ENCODE measurements around the gene SCAF4.

GRCh38 chr21:31733551-31734149 lies 1.7 kb upstream of the SCAF4 start:
- TF ChIP-seq FOXM1 (IDR thresholded peaks at IDR 0.05; ENCODE audit: borderline replicate concordance, low read depth), result no peak
- TF ChIP-seq TAF1 (IDR thresholded peaks at IDR 0.05; ENCODE audit: low read depth), result no peak
- no peak for TF ChIP-seq USF1 (IDR thresholded peaks at IDR 0.05)
- TF ChIP-seq EGR1 (IDR thresholded peaks at IDR 0.05), result no peak
